ENCODE results near the gene CEMIP. TPM values are rescaled to one million over a fixed set of nuclear protein-coding genes. Genes with fewer than 3 reads are reported as not detected.

Gene CEMIP
- polyA plus RNA-seq, 3 donors: not detected

DNA sequence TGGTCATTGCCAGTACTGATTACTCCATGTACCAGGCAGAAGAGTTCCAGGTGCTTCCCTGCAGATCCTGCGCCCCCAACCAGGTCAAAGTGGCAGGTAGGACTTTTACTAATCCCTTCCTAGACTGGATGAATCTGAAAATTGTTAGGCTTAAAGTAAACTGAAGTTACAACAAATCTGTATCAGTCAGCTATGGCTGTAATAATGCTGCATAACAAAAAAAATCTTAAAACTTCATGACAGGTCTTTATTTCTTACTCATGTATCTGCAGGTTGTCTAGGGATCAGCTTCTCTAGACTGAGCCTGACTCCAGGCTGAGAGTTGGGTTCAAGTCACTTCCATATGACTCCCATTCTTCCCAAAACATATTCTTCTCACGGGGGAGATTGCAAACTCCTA lies 116.8 kb downstream of the CEMIP start:
- Histone ChIP-seq H3K27ac (ENCODE audit: low read depth in 1 of 2, low read length in 2 of 2) (no peak overlapping the region), H3K27me3 (ENCODE audit: control insufficient read depth in 2 of 2, insufficient read depth in 2 of 2, low read length in 2 of 2) (no peaks in the 10 kb centered on the region), H2AFZ (ENCODE audit: insufficient read depth, low read depth, low read length, poor library complexity, severe bottlenecking) (no peak overlapping the region), H3K36me3 (replicated peaks in 1 of 2; ENCODE audit: control insufficient read depth in 1 of 2, insufficient read depth in 2 of 2, low read length in 2 of 2) (no peaks in the 10 kb centered on the region), H3K4me2 (replicated peaks; ENCODE audit: extremely low read depth, low read length, poor library complexity, severe bottlenecking) (no peak overlapping the region), H3K9ac (ENCODE audit: insufficient read depth, low read length, poor library complexity, severe bottlenecking) (no peak overlapping the region), H4K20me1 (ENCODE audit: insufficient read depth, low read length) (no peaks in the 10 kb centered on the region), H3K9me3 (replicated peaks in 1 of 2; ENCODE audit: control insufficient read depth in 1 of 2, insufficient read depth in 1 of 2, low read length in 2 of 2) (peaks cover 4 to 6% of the 10 kb centered on the region in 2 donors), H3K4me1 (ENCODE audit: control insufficient read depth in 1 of 2, insufficient read depth in 2 of 2, low read length in 2 of 2) (no peaks in the 10 kb centered on the region), H3K79me2 (ENCODE audit: insufficient read depth, low read length) (no peaks in the 10 kb centered on the region), H3K4me3 (replicated peaks in 1 of 3; ENCODE audit: low read depth in 2 of 3, low read length in 3 of 3) (no peak overlapping the region)
- no peak for DNase-seq
- TF ChIP-seq CTCF (IDR thresholded peaks at IDR 0.05): no peak
- peaks cover 0 to 6% (median 3%) of the 10 kb centered on the region in 7 donors for H3K9me3 Mint-ChIP-seq
- intact Hi-C loops (cut with micrococcal nuclease): no loop called here
- no peaks in the 10 kb centered on the region for H3K27me3 Mint-ChIP-seq (ENCODE audit: low read depth in 3 of 3)
- WGBS (ENCODE audit: insufficient coverage): no CpG with 5 or more reads among the region's 2 CpGs
- no peak overlapping the region for H3K27ac Mint-ChIP-seq
- no peaks in the 10 kb centered on the region for H3K36me3 Mint-ChIP-seq
- H3K4me1 Mint-ChIP-seq: peaks cover 2% of the 10 kb centered on the region
- H3K4me3 Mint-ChIP-seq: no peak overlapping the region

- intact Hi-C loops (cut with micrococcal nuclease): no loop called here
- H3K36me3 Mint-ChIP-seq: no peaks in the 10 kb centered on the region
- peaks cover 0 to 2% (median 0%) of the 10 kb centered on the region in 3 donors for H3K27me3 Mint-ChIP-seq (ENCODE audit: low read depth in 3 of 3)
- 33% methylated on average over 1 of the region's 2 CpGs for WGBS (ENCODE audit: insufficient coverage)
- H3K4me3 Mint-ChIP-seq: no peak overlapping the region
- Histone ChIP-seq H3K4me2 (replicated peaks; ENCODE audit: extremely low read depth, low read length, poor library complexity, severe bottlenecking) (no peak overlapping the region), H3K79me2 (ENCODE audit: insufficient read depth, low read length) (no peaks in the 10 kb centered on the region), H3K9ac (ENCODE audit: insufficient read depth, low read length, poor library complexity, severe bottlenecking) (no peak overlapping the region), H3K4me3 (replicated peaks in 1 of 3; ENCODE audit: low read depth in 2 of 3, low read length in 3 of 3) (no peak overlapping the region), H3K4me1 (ENCODE audit: control insufficient read depth in 1 of 2, insufficient read depth in 2 of 2, low read length in 2 of 2) (no peaks in the 10 kb centered on the region), H2AFZ (ENCODE audit: insufficient read depth, low read depth, low read length, poor library complexity, severe bottlenecking) (no peak overlapping the region), H3K27ac (ENCODE audit: low read depth in 1 of 2, low read length in 2 of 2) (no peak overlapping the region), H3K36me3 (replicated peaks in 1 of 2; ENCODE audit: control insufficient read depth in 1 of 2, insufficient read depth in 2 of 2, low read length in 2 of 2) (no peaks in the 10 kb centered on the region), H3K9me3 (replicated peaks in 1 of 2; ENCODE audit: control insufficient read depth in 1 of 2, insufficient read depth in 1 of 2, low read length in 2 of 2) (peaks cover 4 to 6% of the 10 kb centered on the region in 2 donors), H4K20me1 (ENCODE audit: insufficient read depth, low read length) (no peaks in the 10 kb centered on the region), H3K27me3 (ENCODE audit: control insufficient read depth in 2 of 2, insufficient read depth in 2 of 2, low read length in 2 of 2) (no peaks in the 10 kb centered on the region)
- H3K9me3 Mint-ChIP-seq: peaks cover 0 to 6% (median 3%) of the 10 kb centered on the region in 7 donors
- no peak for TF ChIP-seq CTCF (IDR thresholded peaks at IDR 0.05)
- H3K4me1 Mint-ChIP-seq: no peaks in the 10 kb centered on the region
- no peak overlapping the region for H3K27ac Mint-ChIP-seq
- no peak for DNase-seq
Measured at GRCh38 chr15:80898040-80898439, 118.9 kb downstream of the CEMIP start.
